Occipital lobe (tissue), 2 donors: ENCODE data around the gene NR1D2. TPM values are rescaled to one million over a fixed set of nuclear protein-coding genes. Genes with fewer than 3 reads are reported as not detected.
A peak's percentile ranks its signal among the peaks of the same experiment; 100 is the strongest.

ENCODE experiments used
- DNase-seq: peaks from one replicate; lab custom pipeline; 2025; lab: John Stamatoyannopoulos, UW
- total RNA-seq: library from RNA; depleted of rRNA; stranded (reverse); fragments of >200 nt; gene quantifications from one replicate; pipeline ENCODE4 v1.2.3, GENCODE V29; 2014

The NR1D2 gene
- total RNA-seq, 1 donor from 2014 or later: 41.5 TPM

GRCh38 chr3:23931597-23931996 is 13.5 kb upstream of the NR1D2 start:
- DNase-seq: no peak

- DNase-seq: no peak
Measured at GRCh38 chr3:23932571-23932970, 12.5 kb upstream of the NR1D2 start.

GRCh38 chr3:23934253-23934652 is 10.8 kb upstream of the NR1D2 start:
- no peak for DNase-seq

- no peak for DNase-seq
Measured at GRCh38 chr3:23937296-23937695, 7.8 kb upstream of the NR1D2 start.

- DNase-seq: no peak
Measured at GRCh38 chr3:23938688-23939087, 6.4 kb upstream of the NR1D2 start.

- DNase-seq: no peak
Measured at GRCh38 chr3:23940775-23941174, 4.3 kb upstream of the NR1D2 start.

GRCh38 chr3:23941440-23941839 is 3.6 kb upstream of the NR1D2 start:
- no peak for DNase-seq

- DNase-seq: no peak
Measured at GRCh38 chr3:23942546-23942945, 2.5 kb upstream of the NR1D2 start.

- DNase-seq: no peak
Measured at GRCh38 chr3:23944007-23944783, 891 bp upstream of the NR1D2 start.

- DNase-seq: no peak
Measured at GRCh38 chr3:23945663-23945912, 502 bp downstream of the NR1D2 start.

- DNase-seq: peak; percentile 95
Measured at GRCh38 chr3:23945913-23946687, 1.0 kb downstream of the NR1D2 start.

GRCh38 chr3:23948761-23949160 is 3.7 kb downstream of the NR1D2 start:
- no peak for DNase-seq

GRCh38 chr3:23949784-23950183 is 4.7 kb downstream of the NR1D2 start:
- no peak for DNase-seq

- DNase-seq: no peak
Measured at GRCh38 chr3:23950293-23950692, 5.2 kb downstream of the NR1D2 start.

- no peak for DNase-seq
Measured at GRCh38 chr3:23952646-23953045, 7.6 kb downstream of the NR1D2 start.

- DNase-seq: no peak
Measured at GRCh38 chr3:23953523-23953922, 8.4 kb downstream of the NR1D2 start.

GRCh38 chr3:23954144-23954543 is 9.1 kb downstream of the NR1D2 start:
- no peak for DNase-seq

GRCh38 chr3:23956701-23957100 is 11.6 kb downstream of the NR1D2 start:
- no peak for DNase-seq

- no peak for DNase-seq
Measured at GRCh38 chr3:23959135-23959900, 14.2 kb downstream of the NR1D2 start.

- DNase-seq: no peak
Measured at GRCh38 chr3:23960649-23961048, 15.6 kb downstream of the NR1D2 start.

GRCh38 chr3:23961066-23961465 is 16.0 kb downstream of the NR1D2 start:
- no peak for DNase-seq

GRCh38 chr3:23961913-23962312 is 16.8 kb downstream of the NR1D2 start:
- no peak for DNase-seq
